HT1080 (cell line): ENCODE data around the gene NAE1. TPM values are rescaled to one million over a fixed set of nuclear protein-coding genes. Genes with fewer than 3 reads are reported as not detected.

Experiments used
- DNase-seq: peaks from one replicate; pipeline ENCODE4 v3.0.0-alpha.2; 2015; ENCODE audit warnings: low read depth
- total RNA-seq: library from RNA; depleted of rRNA; stranded (reverse); fragments of >200 nt; shearing (Covaris generic); gene quantifications from 2 replicates; pipeline ENCODE4 v1.2.3, GENCODE V29; 2014

Gene NAE1
- total RNA-seq, 1 experiment from 2014 or later = 86.8 TPM

DNA sequence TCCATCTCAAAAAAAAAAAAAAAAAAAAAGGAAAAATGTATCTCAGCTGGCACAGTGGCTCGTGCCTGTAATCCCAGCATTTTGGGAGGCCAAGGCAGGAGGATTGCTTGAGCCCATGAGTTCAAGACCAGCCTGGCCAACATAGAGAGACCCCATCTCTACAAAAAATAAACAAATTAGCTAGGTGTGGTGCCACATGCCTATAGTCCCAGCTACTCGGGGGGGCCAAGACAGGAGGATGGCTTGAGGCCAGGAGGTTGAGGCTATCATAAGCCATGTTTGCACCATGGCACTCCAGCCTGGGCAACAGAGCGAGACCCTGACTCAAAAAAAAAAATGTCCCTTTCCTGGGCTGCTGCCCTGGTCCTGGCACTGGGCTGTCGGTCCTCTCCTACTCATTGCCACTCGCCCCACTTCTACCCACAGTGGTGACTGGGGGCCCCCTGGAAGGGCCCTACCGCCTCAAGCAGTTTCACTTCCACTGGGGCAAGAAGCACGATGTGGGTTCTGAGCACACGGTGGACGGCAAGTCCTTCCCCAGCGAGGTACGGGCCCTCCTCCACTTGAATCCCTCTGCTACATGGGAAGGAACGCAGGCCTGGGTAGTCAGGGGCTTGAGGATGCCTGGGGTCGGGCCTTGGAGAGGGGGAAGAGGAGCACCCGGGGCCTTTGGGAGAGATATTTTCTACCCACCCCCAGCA is 19.5 kb upstream of the NAE1 start:
- DNase-seq = no peak

GRCh38 chr16:66849549-66849948 is 18.8 kb upstream of the NAE1 start:
- DNase-seq = no peak

DNA sequence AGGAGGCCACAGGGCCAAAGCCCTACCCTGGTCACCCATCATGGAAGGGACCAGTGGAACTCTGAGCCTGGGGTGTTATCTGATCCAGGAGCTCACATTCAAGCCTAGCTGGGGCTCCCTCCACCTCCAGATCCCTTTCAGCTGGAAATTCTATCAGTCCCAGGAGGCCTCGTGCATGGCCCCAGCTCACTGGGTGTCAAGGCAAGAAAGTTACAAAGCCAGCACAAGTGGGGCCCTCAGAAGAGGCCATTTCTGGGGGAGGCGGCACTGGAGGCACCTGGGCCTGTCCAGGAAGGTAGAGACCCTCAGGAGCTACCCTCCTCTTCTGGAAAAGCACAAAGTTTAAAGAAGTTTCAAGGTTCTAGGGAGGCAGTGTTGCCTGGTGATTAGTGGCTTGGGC is 18.2 kb upstream of the NAE1 start:
- DNase-seq = no peak

DNA sequence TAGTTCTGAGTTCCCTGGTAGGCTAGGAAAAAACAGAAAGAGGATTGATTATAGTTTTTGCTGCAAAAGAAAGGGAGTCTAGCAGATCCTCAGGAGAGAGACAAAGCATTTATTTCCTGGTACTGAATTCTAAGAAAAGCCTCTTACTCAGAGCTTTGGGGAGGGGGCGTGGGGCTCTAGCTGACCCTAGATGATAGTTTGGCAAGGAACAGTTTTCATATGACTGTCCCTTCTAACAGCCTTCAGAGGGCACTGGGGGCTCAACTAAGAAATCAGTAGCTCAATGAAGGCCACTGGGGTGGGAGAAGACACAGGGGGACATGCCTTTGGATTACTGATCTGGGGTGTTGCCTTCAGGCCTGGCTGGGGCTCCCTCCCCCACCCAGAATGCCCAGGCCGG is 17.4 kb upstream of the NAE1 start:
- DNase-seq = no peak

DNA sequence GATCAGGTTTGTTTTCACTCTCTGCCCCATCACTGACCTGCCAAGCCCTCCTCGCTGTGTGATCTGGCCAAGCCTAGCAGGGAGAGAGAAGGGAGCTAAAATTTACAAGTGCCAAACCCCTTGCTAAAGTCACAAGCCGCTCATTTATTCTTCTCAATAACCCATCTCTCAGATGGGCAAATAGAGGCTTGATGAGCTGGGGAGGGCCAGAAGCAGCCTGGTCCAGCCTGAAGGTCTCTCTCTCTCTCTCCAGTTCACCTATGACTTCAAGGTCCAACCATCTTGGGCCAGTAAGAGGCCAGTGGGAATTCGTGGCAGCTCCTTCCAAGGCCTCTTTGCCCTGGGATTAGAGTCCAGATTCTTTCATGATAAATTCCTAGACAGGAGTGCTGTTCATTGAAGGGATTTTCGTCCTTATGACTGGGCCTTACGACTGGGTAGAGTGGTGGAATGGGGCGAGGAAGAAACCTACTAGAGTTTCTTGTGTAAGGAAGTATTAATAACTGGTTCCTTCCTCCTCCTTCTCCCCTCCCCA is 16.8 kb upstream of the NAE1 start:
- DNase-seq = no peak

GRCh38 chr16:66846831-66847230 is 16.1 kb upstream of the NAE1 start:
- no peak for DNase-seq

GRCh38 chr16:66846266-66846665 is 15.5 kb upstream of the NAE1 start:
- DNase-seq = no peak

- DNase-seq = no peak
These were observed 15.0 kb upstream of the NAE1 start for GRCh38 chr16:66845791-66846221.

GRCh38 chr16:66845080-66845410 is 14.3 kb upstream of the NAE1 start:
- DNase-seq = no peak

GRCh38 chr16:66844342-66845079 is 13.7 kb upstream of the NAE1 start, which contains the start of gene CA7:
Gene CA7 (plus strand): TSS chr16:66844414. CDS start chr16:66844488, 74 bp downstream.
- DNase-seq = no peak

GRCh38 chr16:66844009-66844341 is 13.2 kb upstream of the NAE1 start:
- no peak for DNase-seq

DNA sequence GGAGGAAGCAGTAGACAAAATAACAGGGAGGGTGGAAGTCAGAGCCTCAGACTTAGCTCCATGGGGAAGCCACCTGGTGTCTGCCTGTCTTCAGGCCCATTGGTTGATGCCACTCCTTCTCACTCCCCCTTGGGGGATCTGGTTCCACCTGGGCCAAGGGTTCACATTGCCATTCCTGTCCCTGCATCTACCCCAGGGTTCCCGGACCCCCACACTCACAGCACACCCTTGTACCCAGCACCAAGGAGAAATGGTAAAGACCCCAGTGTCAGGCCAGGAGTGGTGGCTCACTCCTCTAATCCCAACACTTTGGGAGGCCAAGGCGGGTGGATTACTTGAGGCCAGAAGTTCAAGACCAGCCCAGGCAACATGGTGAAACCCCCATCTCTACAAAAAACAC is 12.4 kb upstream of the NAE1 start:
- no peak for DNase-seq

DNA sequence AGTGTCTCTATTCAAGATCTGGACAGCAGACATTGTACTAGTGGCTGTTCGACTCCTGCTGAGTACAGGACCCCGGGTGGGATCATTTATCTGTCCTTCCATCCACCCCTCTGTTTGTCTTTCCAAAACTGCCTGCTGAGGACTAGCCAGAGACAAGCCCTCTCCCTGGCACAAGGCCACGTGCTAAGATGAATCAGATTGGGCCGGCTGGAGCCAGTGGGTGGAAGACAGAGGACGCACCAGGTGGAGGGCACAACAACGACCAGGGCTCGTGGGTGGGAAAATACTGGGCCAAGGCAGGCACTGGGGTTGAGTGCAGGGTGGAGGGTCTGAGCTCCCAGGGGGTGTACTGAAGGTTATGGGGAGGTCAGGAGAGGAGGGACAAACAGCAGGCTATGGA is 12.0 kb upstream of the NAE1 start:
- no peak for DNase-seq

GRCh38 chr16:66841366-66841765 is 10.6 kb upstream of the NAE1 start:
- no peak for DNase-seq

GRCh38 chr16:66840883-66841282 is 10.1 kb upstream of the NAE1 start:
- DNase-seq = no peak

GRCh38 chr16:66834746-66835145 is 4.0 kb upstream of the NAE1 start:
- DNase-seq = no peak

- DNase-seq = peak; percentile 36
These were observed 2.0 kb upstream of the NAE1 start for GRCh38 chr16:66832661-66833305.

DNA sequence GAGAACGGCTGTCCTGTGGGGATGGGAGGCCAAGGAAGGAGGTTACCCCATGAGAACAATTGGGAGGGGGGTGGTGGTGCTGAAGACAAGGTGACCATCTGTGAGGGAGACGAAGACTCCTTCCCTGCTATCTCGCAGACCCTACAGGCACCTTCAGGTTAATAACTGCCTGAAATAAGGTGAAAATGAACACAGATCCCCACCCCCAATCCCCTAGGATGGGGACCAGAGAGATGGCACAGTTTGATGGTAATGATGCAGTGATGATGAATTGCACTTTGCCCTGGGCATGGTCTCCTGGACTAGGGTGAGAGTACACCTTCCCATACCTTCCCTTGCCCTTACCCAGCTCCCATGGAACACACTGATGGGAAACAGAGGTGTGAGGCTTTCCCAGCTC is 1.4 kb upstream of the NAE1 start:
- DNase-seq = no peak

DNA sequence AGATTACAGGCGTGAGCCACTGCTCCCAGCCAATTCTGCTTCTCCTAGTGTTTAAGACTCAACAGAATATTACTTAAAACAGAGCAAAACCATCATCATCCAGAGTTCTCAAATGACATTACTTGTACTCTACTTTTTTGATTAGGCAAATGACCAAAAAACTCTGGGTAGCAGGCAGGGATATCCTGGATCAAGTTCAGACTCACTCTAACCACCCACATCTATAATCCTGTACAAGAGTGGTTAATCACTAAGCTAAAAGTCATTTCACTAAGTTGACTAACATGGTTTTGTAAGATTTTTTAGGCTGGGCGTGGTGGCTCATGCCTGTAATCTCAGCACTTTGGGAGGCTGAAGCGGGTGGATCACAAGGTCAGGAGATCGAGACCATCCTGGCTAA is 6.8 kb downstream of the NAE1 start:
- DNase-seq = no peak

- no peak for DNase-seq
These were observed 16.0 kb downstream of the NAE1 start for GRCh38 chr16:66814734-66815133.

GRCh38 chr16:66811043-66811442 is 19.7 kb downstream of the NAE1 start:
- DNase-seq = no peak

DNA sequence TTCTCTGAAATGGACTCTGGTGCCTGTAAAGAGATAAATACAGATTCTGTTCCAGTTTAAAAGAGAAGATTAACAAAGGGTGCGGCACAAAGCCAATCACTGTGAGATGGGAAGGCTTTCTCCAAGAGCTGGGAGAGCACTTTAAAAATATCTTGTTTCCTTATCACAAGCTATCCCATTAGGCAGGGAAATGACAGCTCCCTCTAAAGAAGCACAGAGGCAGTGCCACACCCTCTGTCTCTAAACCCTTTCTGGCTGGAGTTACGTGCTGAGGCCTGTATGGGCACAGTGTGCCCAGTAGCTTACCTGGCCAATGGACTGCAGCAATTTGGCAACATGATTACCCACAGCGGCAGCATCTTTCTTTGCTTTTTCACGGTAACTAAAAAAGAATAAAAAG is 20.4 kb downstream of the NAE1 start:
- DNase-seq = no peak

- DNase-seq = no peak
These were observed 21.0 kb downstream of the NAE1 start for GRCh38 chr16:66809765-66810164.
